Fibroblast of lung (primary cell): ENCODE measurements around the gene UCP3. TPM values are rescaled to one million over a fixed set of nuclear protein-coding genes. Genes with fewer than 3 reads are reported as not detected.

Experiments used
- DNase-seq, 2 donors: peaks; one replicate each; pipeline versions ENCODE4 v3.0.0 to v3.0.0-alpha.2; 2010; ENCODE audit warnings: low read depth in 2 of 2
- H2AFZ ChIP-seq: 2 replicates; pipeline ENCODE4 v1.5.1; 2012; ENCODE audit warnings: low read length, control low read depth, inconsistent platforms
- H3K27ac ChIP-seq: 2 replicates; pipeline ENCODE4 v1.5.1; 2011; ENCODE audit warnings: low read length, control low read depth; ENCODE audit not compliant: insufficient read depth
- H3K27me3 ChIP-seq: 2 replicates; pipeline ENCODE4 v1.5.1; 2011; ENCODE audit warnings: mild to moderate bottlenecking, low read length; ENCODE audit not compliant: control insufficient read depth, insufficient read depth
- H3K36me3 ChIP-seq: 2 replicates; pipeline ENCODE4 v1.5.1; 2011; ENCODE audit warnings: low read length; ENCODE audit not compliant: control insufficient read depth, insufficient read depth
- H3K4me1 ChIP-seq: 2 replicates; pipeline ENCODE4 v1.5.1; 2011; ENCODE audit warnings: low read length; ENCODE audit not compliant: control insufficient read depth, insufficient read depth; ENCODE audit errors: extremely low read depth
- H3K4me2 ChIP-seq: 2 replicates; pipeline ENCODE4 v1.5.1; 2011; ENCODE audit warnings: low read length, control low read depth; ENCODE audit not compliant: insufficient read depth; ENCODE audit errors: extremely low read depth
- H3K4me3 ChIP-seq, 4 experiments: fragments of 200-600 bp in 1 of 4; sonication (generic) in 1 of 4; replicated peaks in 1 of 4; 2 replicates each; pipeline ENCODE4 v1.5.1; 2011 to 2016; ENCODE audit warnings: low read length in 4 of 4, low read depth in 3 of 4, mild to moderate bottlenecking in 3 of 4, control low read depth in 2 of 4, inconsistent platforms in 1 of 4, mixed read lengths in 1 of 4; ENCODE audit not compliant: insufficient read depth in 1 of 4; ENCODE audit errors: control extremely low read depth in 1 of 4
- H3K79me2 ChIP-seq: 2 replicates; pipeline ENCODE4 v1.5.1; 2012; ENCODE audit warnings: mild to moderate bottlenecking, low read length, inconsistent platforms; ENCODE audit not compliant: control insufficient read depth, insufficient read depth
- H3K9ac ChIP-seq: 2 replicates; pipeline ENCODE4 v1.5.1; 2011; ENCODE audit warnings: mild to moderate bottlenecking, low read length, control low read depth; ENCODE audit not compliant: insufficient read depth
- H3K9me3 ChIP-seq: 2 replicates; pipeline ENCODE4 v1.5.1; 2012; ENCODE audit warnings: low read depth, low read length; ENCODE audit not compliant: control insufficient read depth, insufficient read depth
- H4K20me1 ChIP-seq: 2 replicates; pipeline ENCODE4 v1.5.1; 2011; ENCODE audit warnings: low read length; ENCODE audit not compliant: control insufficient read depth, insufficient read depth; ENCODE audit errors: extremely low read depth
- EZH2 ChIP-seq: IDR thresholded peaks from 2 replicates; pipeline ENCODE4 v1.5.1; 2012; ENCODE audit warnings: low read length, control low read depth, mild to moderate bottlenecking; ENCODE audit errors: missing control alignments
- polyA plus RNA-seq, 2 donors: library from polyadenylated mRNA; depleted of rRNA in 1 of 2; stranded (reverse) in 1 of 2; unstranded in 1 of 2; fragments of >200 nt; gene quantifications; 2 replicates each; pipeline ENCODE4 v1.2.1, GENCODE V29; 2011 to 2012; ENCODE audit warnings: missing spikeins in 1 of 2
- total RNA-seq: library from RNA; depleted of rRNA; stranded (reverse); fragments of >200 nt; gene quantifications from 2 replicates; pipeline ENCODE4 v1.2.1, GENCODE V29; 2014
- TF ChIP-seq, protein P1 (sequence below), 2 donors: IDR thresholded peaks in 1 of 2; conservative IDR thresholded peaks in 1 of 2; 1 replicate in 1 of 2; 2 replicates in 1 of 2; pipeline ENCODE4 v1.5.1; 2011 to 2012; ENCODE audit warnings: low read length in 2 of 2, control low read depth in 1 of 2, inconsistent platforms in 1 of 2, low read depth in 1 of 2, mild to moderate bottlenecking in 1 of 2

The UCP3 gene
- total and polyA plus RNA-seq, 2 donors (not counting 1 experiment from before 2014, with no cell fraction given), result 0.18 to 0.33 TPM

DNA sequence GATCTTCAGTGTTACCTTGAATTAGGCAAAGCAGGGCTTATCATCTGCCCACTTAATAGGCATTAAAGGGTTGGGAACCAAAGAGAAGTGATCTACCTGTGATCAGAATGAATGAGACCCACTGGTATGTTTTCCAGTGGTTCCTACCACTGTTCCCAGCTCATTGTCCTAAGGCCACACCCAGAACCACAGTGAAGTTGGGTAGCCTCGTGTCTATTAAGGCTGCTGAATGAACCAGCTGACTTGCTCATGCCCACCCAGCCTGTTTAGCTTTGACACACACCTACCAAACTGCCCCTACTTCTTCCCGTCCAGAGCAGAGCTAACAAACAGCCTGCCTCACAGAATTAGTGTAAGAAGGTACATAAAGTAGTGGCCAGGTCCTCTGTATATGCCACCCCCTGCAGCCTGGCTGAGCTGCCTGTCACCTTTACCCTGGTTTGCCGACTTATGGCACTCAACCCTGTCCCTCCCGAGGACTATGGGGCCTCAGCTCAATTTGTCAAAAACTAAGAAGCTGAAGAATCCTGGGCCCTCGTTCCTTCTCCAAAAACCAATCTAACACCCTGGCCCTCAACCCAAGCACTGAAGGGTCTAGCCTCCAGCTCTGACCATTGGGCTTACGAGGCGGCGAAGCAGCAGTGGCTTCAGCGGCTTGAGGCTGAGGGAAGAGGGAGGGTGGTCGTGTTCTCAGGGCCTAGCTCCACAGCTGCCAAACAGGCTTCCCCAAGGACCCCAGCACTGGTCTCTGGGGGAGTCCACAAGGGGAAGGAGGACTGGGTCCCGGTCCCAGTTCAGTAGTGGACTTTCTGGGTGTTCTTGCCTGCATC lies 36.0 kb downstream of the UCP3 start:
- Histone ChIP-seq H3K4me2 (no peak overlapping the region), H3K27me3 (no peaks in the 10 kb centered on the region), H3K27ac (no peak overlapping the region), H3K4me3 (no peak overlapping the region), H4K20me1 (no peaks in the 10 kb centered on the region), H2AFZ (no peak overlapping the region), H3K9me3 (no peaks in the 10 kb centered on the region), H3K79me2 (no peaks in the 10 kb centered on the region), H3K36me3 (peaks cover 1% of the 10 kb centered on the region), H3K9ac (no peak overlapping the region), H3K4me1 (peaks cover 7% of the 10 kb centered on the region)
- no peak for TF ChIP-seq EZH2
- TF ChIP-seq, protein P1, sequence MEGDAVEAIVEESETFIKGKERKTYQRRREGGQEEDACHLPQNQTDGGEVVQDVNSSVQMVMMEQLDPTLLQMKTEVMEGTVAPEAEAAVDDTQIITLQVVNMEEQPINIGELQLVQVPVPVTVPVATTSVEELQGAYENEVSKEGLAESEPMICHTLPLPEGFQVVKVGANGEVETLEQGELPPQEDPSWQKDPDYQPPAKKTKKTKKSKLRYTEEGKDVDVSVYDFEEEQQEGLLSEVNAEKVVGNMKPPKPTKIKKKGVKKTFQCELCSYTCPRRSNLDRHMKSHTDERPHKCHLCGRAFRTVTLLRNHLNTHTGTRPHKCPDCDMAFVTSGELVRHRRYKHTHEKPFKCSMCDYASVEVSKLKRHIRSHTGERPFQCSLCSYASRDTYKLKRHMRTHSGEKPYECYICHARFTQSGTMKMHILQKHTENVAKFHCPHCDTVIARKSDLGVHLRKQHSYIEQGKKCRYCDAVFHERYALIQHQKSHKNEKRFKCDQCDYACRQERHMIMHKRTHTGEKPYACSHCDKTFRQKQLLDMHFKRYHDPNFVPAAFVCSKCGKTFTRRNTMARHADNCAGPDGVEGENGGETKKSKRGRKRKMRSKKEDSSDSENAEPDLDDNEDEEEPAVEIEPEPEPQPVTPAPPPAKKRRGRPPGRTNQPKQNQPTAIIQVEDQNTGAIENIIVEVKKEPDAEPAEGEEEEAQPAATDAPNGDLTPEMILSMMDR (conservative IDR thresholded peaks at IDR 0.05 in 1 of 2, IDR thresholded peaks at IDR 0.05 in 1 of 2; ENCODE audit: low read depth in 1 of 2, low read length in 2 of 2), result no peak
- no peak for DNase-seq

DNA sequence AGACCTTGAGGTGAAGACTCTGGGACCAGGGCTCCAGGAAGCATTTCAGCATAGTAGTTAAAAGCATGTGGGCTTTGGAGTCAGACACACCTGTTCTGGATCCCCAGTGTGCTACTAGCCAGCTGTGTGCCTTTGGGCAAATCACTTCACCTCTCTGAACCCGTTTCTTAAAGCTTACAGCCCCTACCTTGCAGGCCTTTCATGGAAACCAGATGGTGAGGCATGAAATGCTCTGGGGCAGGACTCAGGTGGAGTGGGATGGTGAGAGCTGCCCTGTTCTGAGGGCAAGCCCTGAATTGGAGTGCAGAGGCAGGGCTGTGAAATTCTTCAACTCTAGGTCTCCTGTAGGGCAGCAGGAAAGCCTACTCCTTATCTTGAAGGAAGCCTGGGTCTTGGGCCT lies 36.7 kb downstream of the UCP3 start:
- Histone ChIP-seq H2AFZ (no peak overlapping the region), H4K20me1 (no peaks in the 10 kb centered on the region), H3K4me3 (no peak overlapping the region), H3K36me3 (peaks cover 1% of the 10 kb centered on the region), H3K9ac (no peak overlapping the region), H3K4me1 (peaks cover 7% of the 10 kb centered on the region), H3K79me2 (no peaks in the 10 kb centered on the region), H3K27me3 (no peaks in the 10 kb centered on the region), H3K27ac (no peak overlapping the region), H3K9me3 (no peaks in the 10 kb centered on the region), H3K4me2 (no peak overlapping the region)
- no peak for TF ChIP-seq EZH2
- TF ChIP-seq, protein P1 (conservative IDR thresholded peaks at IDR 0.05 in 1 of 2, IDR thresholded peaks at IDR 0.05 in 1 of 2; ENCODE audit: low read depth in 1 of 2, low read length in 2 of 2), result no peak
- DNase-seq, result no peak

DNA sequence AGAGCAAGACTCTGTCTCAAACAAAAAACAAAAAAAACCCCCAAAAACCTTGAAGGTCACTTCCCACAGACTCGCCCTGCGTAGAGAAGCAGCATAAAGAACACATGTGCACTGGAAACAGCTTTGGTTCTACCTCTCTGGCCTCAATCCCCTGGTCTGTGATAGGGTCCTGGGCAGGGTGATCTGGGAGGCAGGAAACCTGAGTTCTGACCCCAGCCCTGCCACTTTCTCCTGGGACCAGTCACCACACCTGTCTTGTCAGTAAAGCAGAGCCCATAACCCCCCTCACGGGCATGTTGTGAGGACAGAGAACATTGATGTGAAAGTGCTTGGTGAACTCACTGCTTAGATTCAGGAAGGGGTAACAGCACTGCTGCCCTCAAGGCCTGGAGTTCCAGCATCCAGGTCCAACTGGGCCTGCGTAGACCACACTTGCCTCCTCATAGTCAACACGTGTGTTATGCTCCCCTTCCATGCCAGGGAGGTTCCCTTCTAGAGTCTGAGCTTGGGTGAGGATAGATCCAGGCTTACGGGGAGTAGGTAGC lies 37.6 kb downstream of the UCP3 start:
- Histone ChIP-seq H4K20me1 (no peaks in the 10 kb centered on the region), H3K27me3 (no peaks in the 10 kb centered on the region), H3K4me2 (no peak overlapping the region), H3K4me3 (no peak overlapping the region), H3K9ac (no peak overlapping the region), H3K27ac (no peak overlapping the region), H2AFZ (no peak overlapping the region), H3K4me1 (peaks cover 7% of the 10 kb centered on the region), H3K36me3 (peaks cover 1% of the 10 kb centered on the region), H3K79me2 (no peaks in the 10 kb centered on the region), H3K9me3 (no peaks in the 10 kb centered on the region)
- TF ChIP-seq, protein P1 (conservative IDR thresholded peaks at IDR 0.05 in 1 of 2, IDR thresholded peaks at IDR 0.05 in 1 of 2; ENCODE audit: low read depth in 1 of 2, low read length in 2 of 2), result no peak
- no peak for TF ChIP-seq EZH2
- no peak for DNase-seq
